Vagina (tissue), 2 donors: ENCODE measurements around the gene PPFIA2. TPM values are rescaled to one million over a fixed set of nuclear protein-coding genes. Genes with fewer than 3 reads are reported as not detected.

ENCODE experiments used
- DNase-seq, 2 donors: peaks; one replicate each; pipeline ENCODE4 v3.0.0-alpha.2; 2017; ENCODE audit errors: extremely low spot score in 2 of 2
- H3K27ac ChIP-seq: fragments of 200-600 bp; sonication (generic); one replicate; pipeline ENCODE4 v1.5.1; 2019
- H3K27me3 ChIP-seq: fragments of 200-600 bp; sonication (generic); one replicate; pipeline ENCODE4 v1.5.1; 2019
- H3K36me3 ChIP-seq, 2 donors: fragments of 200-600 bp; sonication (generic); one replicate each; pipeline ENCODE4 v1.5.1; 2017 to 2019
- H3K4me1 ChIP-seq: fragments of 200-600 bp; sonication (generic); one replicate; pipeline ENCODE4 v1.5.1; 2019
- H3K4me3 ChIP-seq, 2 donors: fragments of 200-600 bp; sonication (generic); 1 replicate in 1 of 2; 2 replicates in 1 of 2; pipeline ENCODE4 v1.5.1; 2016 to 2019
- H3K9me3 ChIP-seq: fragments of 200-600 bp; sonication (generic); one replicate; pipeline ENCODE4 v1.5.1; 2019
- CTCF ChIP-seq, 3 experiments: fragments of 450-650 bp in 2 of 3; fragments of 200-600 bp in 1 of 3; sonication (generic) in 1 of 3; IDR thresholded peaks; one replicate each; pipeline ENCODE4 v1.5.1; 2017 to 2019; ENCODE audit warnings: antibody characterized with exemption in 3 of 3, mild to moderate bottlenecking in 2 of 3, moderate library complexity in 2 of 3
- POLR2A ChIP-seq, 2 donors: fragments of 450-650 bp; IDR thresholded peaks; one replicate each; pipeline ENCODE4 v1.6.1; 2017; ENCODE audit warnings: antibody characterized with exemption in 2 of 2, mild to moderate bottlenecking in 2 of 2, moderate library complexity in 2 of 2
- POLR2AphosphoS5 ChIP-seq, 2 donors: sonication (generic); formaldehyde crosslinking; IDR thresholded peaks; one replicate each; pipeline ENCODE4 v1.9.0; 2017; ENCODE audit warnings: antibody characterized with exemption in 2 of 2, mild to moderate bottlenecking in 2 of 2, low read depth in 1 of 2; ENCODE audit not compliant: insufficient read depth in 1 of 2
- intact Hi-C: fragments of 100-400 bp; cut with DNase I; formaldehyde crosslinking; loops from one replicate; pipeline ENCODE4 v1.15.1; 2023
- total RNA-seq: library from RNA; depleted of rRNA; stranded (reverse); fragments of >200 nt; gene quantifications from one replicate; pipeline ENCODE4 v1.2.3, GENCODE V29; 2016

The PPFIA2 gene
- total RNA-seq, 1 donor from 2014 or later, result 5.2 TPM

GRCh38 chr12:81386101-81386500, 373.0 kb downstream of the PPFIA2 start:
- H3K27ac ChIP-seq, result no peak overlapping the region
- TF ChIP-seq POLR2AphosphoS5 (IDR thresholded peaks at IDR 0.05; ENCODE audit: insufficient read depth in 1 of 2, low read depth in 1 of 2) (no peak), POLR2A (IDR thresholded peaks at IDR 0.05) (no peak), CTCF (IDR thresholded peaks at IDR 0.05) (no peak)
- H3K9me3 ChIP-seq, result no peaks in the 10 kb centered on the region
- no peaks in the 10 kb centered on the region for H3K4me1 ChIP-seq
- H3K4me3 ChIP-seq, result no peak overlapping the region
- no peaks in the 10 kb centered on the region for H3K27me3 ChIP-seq
- intact Hi-C loops, result no loop called here
- H3K36me3 ChIP-seq, result no peaks in the 10 kb centered on the region
- no peak for DNase-seq

- H3K36me3 ChIP-seq, result no peaks in the 10 kb centered on the region
- no peaks in the 10 kb centered on the region for H3K27me3 ChIP-seq
- TF ChIP-seq POLR2AphosphoS5 (IDR thresholded peaks at IDR 0.05; ENCODE audit: insufficient read depth in 1 of 2, low read depth in 1 of 2) (no peak), POLR2A (IDR thresholded peaks at IDR 0.05) (no peak), CTCF (IDR thresholded peaks at IDR 0.05) (no peak)
- H3K27ac ChIP-seq, result no peak overlapping the region
- no peaks in the 10 kb centered on the region for H3K9me3 ChIP-seq
- DNase-seq, result no peak
- no peaks in the 10 kb centered on the region for H3K4me1 ChIP-seq
- H3K4me3 ChIP-seq, result no peak overlapping the region
- intact Hi-C loops, result no loop called here
Measured at GRCh38 chr12:81381951-81382350, 377.2 kb downstream of the PPFIA2 start.

GRCh38 chr12:81378601-81379285, 380.4 kb downstream of the PPFIA2 start:
- Histone ChIP-seq H3K4me1 (no peaks in the 10 kb centered on the region), H3K4me3 (no peak overlapping the region), H3K9me3 (no peaks in the 10 kb centered on the region), H3K27ac (no peak overlapping the region), H3K27me3 (no peaks in the 10 kb centered on the region), H3K36me3 (no peaks in the 10 kb centered on the region)
- no peak for DNase-seq
- intact Hi-C loops, result no loop called here
- no peak for TF ChIP-seq POLR2A (IDR thresholded peaks at IDR 0.05)
- no peak for TF ChIP-seq CTCF (IDR thresholded peaks at IDR 0.05)
- TF ChIP-seq POLR2AphosphoS5 (IDR thresholded peaks at IDR 0.05; ENCODE audit: insufficient read depth in 1 of 2, low read depth in 1 of 2), result no peak

- no peaks in the 10 kb centered on the region for H3K36me3 ChIP-seq
- no peak for DNase-seq
- no peaks in the 10 kb centered on the region for H3K4me1 ChIP-seq
- TF ChIP-seq POLR2A (IDR thresholded peaks at IDR 0.05) (no peak), POLR2AphosphoS5 (IDR thresholded peaks at IDR 0.05; ENCODE audit: insufficient read depth in 1 of 2, low read depth in 1 of 2) (no peak), CTCF (IDR thresholded peaks at IDR 0.05) (no peak)
- intact Hi-C loops, result no loop called here
- no peak overlapping the region for H3K27ac ChIP-seq
- H3K9me3 ChIP-seq, result no peaks in the 10 kb centered on the region
- no peaks in the 10 kb centered on the region for H3K27me3 ChIP-seq
- no peak overlapping the region for H3K4me3 ChIP-seq
Measured at GRCh38 chr12:81377771-81378170, 381.4 kb downstream of the PPFIA2 start.

GRCh38 chr12:81375969-81376368, 383.2 kb downstream of the PPFIA2 start:
- Histone ChIP-seq H3K4me3 (no peak overlapping the region), H3K27me3 (no peaks in the 10 kb centered on the region), H3K9me3 (no peaks in the 10 kb centered on the region), H3K36me3 (no peaks in the 10 kb centered on the region), H3K4me1 (no peaks in the 10 kb centered on the region), H3K27ac (no peak overlapping the region)
- TF ChIP-seq CTCF (IDR thresholded peaks at IDR 0.05) (no peak), POLR2A (IDR thresholded peaks at IDR 0.05) (no peak), POLR2AphosphoS5 (IDR thresholded peaks at IDR 0.05; ENCODE audit: insufficient read depth in 1 of 2, low read depth in 1 of 2) (no peak)
- DNase-seq, result no peak
- intact Hi-C loops, result no loop called here
